K562 (cell line): ENCODE measurements around the gene YBX3.

Source experiments
- FOXJ3 ChIP-seq: sonication (generic); formaldehyde crosslinking; IDR thresholded peaks from 2 replicates; pipeline ENCODE4 v1.4.0; 2020; ENCODE audit warnings: mild to moderate bottlenecking, missing genetic modification reagents
- NFIX ChIP-seq: fragments of 250-450 bp; sonication (Bioruptor Pico); IDR thresholded peaks from 2 replicates; pipeline ENCODE4 v1.4.0; 2020; ENCODE audit warnings: low read depth, mild to moderate bottlenecking, moderate library complexity
- NR3C1 ChIP-seq: sonication (generic); formaldehyde crosslinking; IDR thresholded peaks from 2 replicates; pipeline ENCODE4 v1.8.1; 2022; ENCODE audit warnings: missing genetic modification reagents
- SMARCA5 ChIP-seq: fragments of 450-650 bp; IDR thresholded peaks from 2 replicates; pipeline ENCODE4 v1.6.1; 2016
- SP2 ChIP-seq: IDR thresholded peaks from 2 replicates; pipeline ENCODE4 v1.6.1; 2011; ENCODE audit warnings: mild to moderate bottlenecking, low read depth, low read length, moderate library complexity; ENCODE audit not compliant: poor library complexity, severe bottlenecking; ENCODE audit errors: extremely low read depth

DNA sequence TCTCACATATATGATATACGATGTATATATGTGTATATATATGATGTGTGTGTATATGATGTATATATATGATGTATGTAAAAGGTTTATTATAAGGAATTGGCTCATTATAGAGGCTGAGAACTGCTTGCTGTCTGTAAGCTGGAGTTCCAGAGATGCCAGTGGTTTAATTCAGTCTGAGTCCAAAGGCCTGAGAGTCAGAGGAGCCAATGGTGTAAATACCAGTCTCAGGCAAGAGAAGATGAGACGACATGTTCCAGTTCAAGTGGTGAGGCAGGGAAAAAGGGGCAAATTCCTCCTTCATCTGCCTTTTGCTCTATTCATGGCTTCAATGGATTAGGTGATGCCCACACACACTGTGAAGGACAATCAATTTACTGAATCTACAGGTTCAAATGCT, 32.2 kb downstream of the YBX3 start:
- no peak for TF ChIP-seq NR3C1
- TF ChIP-seq FOXJ3 (CRISPR knock-in tag) = no peak
- no peak for TF ChIP-seq SP2
- TF ChIP-seq NFIX (CRISPR knock-in tag) = no peak
- no peak for TF ChIP-seq SMARCA5
